ENCODE data around the gene SRR. TPM values are rescaled to one million over a fixed set of nuclear protein-coding genes. Genes with fewer than 3 reads are reported as not detected.

The SRR gene
- total and polyA plus RNA-seq, 10 of the 15 experiments (the other 5 are each of a cell fraction or from before 2014, with no cell fraction given): 11.7 to 33.9 (median 20.2) TPM

- TF ChIP-seq, protein P1, sequence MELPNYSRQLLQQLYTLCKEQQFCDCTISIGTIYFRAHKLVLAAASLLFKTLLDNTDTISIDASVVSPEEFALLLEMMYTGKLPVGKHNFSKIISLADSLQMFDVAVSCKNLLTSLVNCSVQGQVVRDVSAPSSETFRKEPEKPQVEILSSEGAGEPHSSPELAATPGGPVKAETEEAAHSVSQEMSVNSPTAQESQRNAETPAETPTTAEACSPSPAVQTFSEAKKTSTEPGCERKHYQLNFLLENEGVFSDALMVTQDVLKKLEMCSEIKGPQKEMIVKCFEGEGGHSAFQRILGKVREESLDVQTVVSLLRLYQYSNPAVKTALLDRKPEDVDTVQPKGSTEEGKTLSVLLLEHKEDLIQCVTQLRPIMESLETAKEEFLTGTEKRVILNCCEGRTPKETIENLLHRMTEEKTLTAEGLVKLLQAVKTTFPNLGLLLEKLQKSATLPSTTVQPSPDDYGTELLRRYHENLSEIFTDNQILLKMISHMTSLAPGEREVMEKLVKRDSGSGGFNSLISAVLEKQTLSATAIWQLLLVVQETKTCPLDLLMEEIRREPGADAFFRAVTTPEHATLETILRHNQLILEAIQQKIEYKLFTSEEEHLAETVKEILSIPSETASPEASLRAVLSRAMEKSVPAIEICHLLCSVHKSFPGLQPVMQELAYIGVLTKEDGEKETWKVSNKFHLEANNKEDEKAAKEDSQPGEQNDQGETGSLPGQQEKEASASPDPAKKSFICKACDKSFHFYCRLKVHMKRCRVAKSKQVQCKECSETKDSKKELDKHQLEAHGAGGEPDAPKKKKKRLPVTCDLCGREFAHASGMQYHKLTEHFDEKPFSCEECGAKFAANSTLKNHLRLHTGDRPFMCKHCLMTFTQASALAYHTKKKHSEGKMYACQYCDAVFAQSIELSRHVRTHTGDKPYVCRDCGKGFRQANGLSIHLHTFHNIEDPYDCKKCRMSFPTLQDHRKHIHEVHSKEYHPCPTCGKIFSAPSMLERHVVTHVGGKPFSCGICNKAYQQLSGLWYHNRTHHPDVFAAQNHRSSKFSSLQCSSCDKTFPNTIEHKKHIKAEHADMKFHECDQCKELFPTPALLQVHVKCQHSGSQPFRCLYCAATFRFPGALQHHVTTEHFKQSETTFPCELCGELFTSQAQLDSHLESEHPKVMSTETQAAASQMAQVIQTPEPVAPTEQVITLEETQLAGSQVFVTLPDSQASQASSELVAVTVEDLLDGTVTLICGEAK (IDR thresholded peaks at IDR 0.05; ENCODE audit: borderline replicate concordance): no peak
- TF ChIP-seq, protein P2, sequence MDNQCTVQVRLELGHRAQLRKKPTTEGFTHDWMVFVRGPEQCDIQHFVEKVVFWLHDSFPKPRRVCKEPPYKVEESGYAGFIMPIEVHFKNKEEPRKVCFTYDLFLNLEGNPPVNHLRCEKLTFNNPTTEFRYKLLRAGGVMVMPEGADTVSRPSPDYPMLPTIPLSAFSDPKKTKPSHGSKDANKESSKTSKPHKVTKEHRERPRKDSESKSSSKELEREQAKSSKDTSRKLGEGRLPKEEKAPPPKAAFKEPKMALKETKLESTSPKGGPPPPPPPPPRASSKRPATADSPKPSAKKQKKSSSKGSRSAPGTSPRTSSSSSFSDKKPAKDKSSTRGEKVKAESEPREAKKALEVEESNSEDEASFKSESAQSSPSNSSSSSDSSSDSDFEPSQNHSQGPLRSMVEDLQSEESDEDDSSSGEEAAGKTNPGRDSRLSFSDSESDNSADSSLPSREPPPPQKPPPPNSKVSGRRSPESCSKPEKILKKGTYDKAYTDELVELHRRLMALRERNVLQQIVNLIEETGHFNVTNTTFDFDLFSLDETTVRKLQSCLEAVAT (IDR thresholded peaks at IDR 0.05): peak; percentile 87
- TF ChIP-seq ZNF274 (IDR thresholded peaks at IDR 0.05; ENCODE audit: insufficient read depth, insufficient read length) (no peak), SREBF1 (IDR thresholded peaks at IDR 0.05; ENCODE audit: low read length) (no peak), HDAC6 (IDR thresholded peaks at IDR 0.05; ENCODE audit: unreplicated experiment) (no peak), EED (IDR thresholded peaks at IDR 0.05; ENCODE audit: low read depth) (peak; percentile 88), RUNX3 (IDR thresholded peaks at IDR 0.05; ENCODE audit: low read length) (peak; percentile 97), SIX5 (IDR thresholded peaks at IDR 0.05; ENCODE audit: low read depth, low read length, severe bottlenecking) (no peak), SUZ12 (IDR thresholded peaks at IDR 0.05; ENCODE audit: unreplicated experiment) (no peak), WRNIP1 (IDR thresholded peaks at IDR 0.05; ENCODE audit: borderline replicate concordance, low read depth, low read length) (no peak), NKRF (conservative IDR thresholded peaks at IDR 0.05) (no peak), HDAC2 (IDR thresholded peaks at IDR 0.05) (no peak)
- TF ChIP-seq, protein P3, sequence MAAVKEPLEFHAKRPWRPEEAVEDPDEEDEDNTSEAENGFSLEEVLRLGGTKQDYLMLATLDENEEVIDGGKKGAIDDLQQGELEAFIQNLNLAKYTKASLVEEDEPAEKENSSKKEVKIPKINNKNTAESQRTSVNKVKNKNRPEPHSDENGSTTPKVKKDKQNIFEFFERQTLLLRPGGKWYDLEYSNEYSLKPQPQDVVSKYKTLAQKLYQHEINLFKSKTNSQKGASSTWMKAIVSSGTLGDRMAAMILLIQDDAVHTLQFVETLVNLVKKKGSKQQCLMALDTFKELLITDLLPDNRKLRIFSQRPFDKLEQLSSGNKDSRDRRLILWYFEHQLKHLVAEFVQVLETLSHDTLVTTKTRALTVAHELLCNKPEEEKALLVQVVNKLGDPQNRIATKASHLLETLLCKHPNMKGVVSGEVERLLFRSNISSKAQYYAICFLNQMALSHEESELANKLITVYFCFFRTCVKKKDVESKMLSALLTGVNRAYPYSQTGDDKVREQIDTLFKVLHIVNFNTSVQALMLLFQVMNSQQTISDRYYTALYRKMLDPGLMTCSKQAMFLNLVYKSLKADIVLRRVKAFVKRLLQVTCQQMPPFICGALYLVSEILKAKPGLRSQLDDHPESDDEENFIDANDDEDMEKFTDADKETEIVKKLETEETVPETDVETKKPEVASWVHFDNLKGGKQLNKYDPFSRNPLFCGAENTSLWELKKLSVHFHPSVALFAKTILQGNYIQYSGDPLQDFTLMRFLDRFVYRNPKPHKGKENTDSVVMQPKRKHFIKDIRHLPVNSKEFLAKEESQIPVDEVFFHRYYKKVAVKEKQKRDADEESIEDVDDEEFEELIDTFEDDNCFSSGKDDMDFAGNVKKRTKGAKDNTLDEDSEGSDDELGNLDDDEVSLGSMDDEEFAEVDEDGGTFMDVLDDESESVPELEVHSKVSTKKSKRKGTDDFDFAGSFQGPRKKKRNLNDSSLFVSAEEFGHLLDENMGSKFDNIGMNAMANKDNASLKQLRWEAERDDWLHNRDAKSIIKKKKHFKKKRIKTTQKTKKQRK (IDR thresholded peaks at IDR 0.05; ENCODE audit: low read depth, low read length): no peak
- TF ChIP-seq, protein P4, sequence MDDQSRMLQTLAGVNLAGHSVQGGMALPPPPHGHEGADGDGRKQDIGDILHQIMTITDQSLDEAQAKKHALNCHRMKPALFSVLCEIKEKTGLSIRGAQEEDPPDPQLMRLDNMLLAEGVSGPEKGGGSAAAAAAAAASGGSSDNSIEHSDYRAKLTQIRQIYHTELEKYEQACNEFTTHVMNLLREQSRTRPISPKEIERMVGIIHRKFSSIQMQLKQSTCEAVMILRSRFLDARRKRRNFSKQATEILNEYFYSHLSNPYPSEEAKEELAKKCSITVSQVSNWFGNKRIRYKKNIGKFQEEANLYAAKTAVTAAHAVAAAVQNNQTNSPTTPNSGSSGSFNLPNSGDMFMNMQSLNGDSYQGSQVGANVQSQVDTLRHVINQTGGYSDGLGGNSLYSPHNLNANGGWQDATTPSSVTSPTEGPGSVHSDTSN (IDR thresholded peaks at IDR 0.05; ENCODE audit: insufficient replicate concordance, low read depth, low read length): peak; percentile 34
- TF ChIP-seq, protein P5, sequence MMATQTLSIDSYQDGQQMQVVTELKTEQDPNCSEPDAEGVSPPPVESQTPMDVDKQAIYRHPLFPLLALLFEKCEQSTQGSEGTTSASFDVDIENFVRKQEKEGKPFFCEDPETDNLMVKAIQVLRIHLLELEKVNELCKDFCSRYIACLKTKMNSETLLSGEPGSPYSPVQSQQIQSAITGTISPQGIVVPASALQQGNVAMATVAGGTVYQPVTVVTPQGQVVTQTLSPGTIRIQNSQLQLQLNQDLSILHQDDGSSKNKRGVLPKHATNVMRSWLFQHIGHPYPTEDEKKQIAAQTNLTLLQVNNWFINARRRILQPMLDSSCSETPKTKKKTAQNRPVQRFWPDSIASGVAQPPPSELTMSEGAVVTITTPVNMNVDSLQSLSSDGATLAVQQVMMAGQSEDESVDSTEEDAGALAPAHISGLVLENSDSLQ (IDR thresholded peaks at IDR 0.05): peak; percentile 55
Measured at GRCh38 chr17:2259769-2260536, 43.8 kb upstream of the SRR start (continued).
